Hematopoietic multipotent progenitor cell treated with erythropoietin and hydrocortisone succinate and interleukin-3 and kit ligand, for 8 days (in vitro differentiated cells): ENCODE data around the gene PRRT1B.

Experiments used
- DNase-seq: peaks from one replicate; pipeline ENCODE4 v3.0.0-alpha.2; 2015

Gene PRRT1B

DNA sequence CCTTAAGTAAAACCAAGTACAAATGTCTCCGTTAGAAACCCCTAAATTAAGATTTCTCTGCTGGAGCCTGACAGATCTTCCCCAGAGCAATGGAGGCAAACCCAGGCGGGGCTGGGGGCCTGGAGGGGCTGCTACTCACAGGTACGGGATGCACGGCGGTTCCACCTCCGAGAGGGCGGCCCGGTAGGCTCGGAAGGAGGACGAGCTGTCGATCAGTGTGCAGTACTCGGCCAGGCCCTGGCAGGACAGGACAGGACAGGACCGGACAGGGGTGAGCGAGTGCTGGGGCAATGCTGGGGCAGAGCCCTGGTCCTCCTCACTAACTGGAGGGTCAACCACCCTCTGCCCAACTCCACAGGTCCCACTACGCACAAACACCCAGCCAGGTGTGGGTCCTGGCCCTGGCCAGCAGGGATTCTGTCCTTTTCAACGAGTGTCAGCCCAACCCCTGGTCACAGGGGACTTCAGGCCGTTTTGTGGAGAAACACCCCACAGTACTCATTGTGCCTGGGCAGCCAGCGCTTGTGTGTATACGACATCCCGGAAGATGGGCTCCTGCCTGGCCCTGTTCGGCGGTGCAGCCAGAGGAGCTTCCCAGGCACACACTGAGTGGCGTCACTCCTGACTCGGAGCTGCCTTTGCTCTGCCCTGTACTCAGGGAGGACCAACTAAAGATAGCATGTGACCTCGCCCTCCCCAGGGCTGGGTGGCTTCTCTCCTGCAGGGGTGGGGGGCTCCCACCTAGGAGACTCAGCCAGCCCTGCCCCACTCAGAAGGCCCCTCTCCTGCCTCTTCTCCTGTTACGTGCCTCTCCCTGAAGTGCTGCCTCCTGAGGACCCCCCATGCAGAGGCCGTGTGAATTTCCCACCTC, 37.4 kb downstream of the PRRT1B start:
- DNase-seq, result no peak

DNA sequence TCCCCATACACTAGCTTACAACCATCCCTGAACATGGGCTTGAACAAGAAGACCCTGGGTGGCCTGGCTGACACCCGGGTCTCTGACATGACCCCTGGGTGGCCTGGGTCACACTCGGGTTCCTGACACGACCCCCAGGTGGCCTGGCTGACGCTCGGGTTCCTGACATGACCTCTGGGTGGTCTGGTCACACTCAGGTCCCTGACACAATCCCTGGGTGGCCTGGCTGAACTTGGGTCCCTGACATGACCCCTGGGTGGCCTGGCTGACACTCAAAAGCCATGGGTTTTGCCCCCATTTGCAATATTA, 38.0 kb downstream of the PRRT1B start:
- DNase-seq, result no peak

DNA sequence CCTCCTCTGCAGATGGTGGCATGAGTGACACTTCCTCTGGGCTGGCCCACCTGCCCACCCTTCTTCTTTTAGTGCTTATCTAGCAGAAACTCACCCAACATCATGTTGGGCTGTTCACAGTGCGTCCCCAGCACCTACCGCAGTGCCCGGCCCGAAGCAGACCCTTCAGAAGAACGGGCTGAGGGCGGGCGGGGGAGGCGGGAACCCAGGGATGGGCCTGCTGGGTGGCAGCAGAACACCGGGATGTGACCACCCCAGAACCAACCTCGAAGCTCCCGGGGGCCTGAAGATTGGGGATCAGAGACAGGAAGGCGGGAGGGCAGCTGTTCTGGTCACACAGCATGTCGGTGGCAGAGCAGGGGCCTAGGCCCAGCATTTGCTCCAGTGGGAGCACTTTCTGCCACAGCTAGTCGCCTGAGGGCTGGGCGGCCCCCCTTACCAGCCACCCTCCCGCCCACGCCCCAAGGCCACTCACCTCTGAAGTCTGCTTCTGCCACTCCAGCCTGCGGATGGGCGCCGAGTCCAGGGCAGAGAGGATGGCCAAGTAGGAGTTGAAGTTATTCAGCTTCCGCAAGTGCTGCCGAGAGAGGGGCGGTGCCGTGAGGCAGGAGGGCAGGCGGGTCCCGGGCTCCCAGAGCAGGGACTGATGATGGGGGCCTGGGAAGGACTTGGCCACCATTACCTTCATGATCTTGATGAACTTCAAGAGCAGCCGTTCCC, 38.7 kb downstream of the PRRT1B start:
- no peak for DNase-seq

DNA sequence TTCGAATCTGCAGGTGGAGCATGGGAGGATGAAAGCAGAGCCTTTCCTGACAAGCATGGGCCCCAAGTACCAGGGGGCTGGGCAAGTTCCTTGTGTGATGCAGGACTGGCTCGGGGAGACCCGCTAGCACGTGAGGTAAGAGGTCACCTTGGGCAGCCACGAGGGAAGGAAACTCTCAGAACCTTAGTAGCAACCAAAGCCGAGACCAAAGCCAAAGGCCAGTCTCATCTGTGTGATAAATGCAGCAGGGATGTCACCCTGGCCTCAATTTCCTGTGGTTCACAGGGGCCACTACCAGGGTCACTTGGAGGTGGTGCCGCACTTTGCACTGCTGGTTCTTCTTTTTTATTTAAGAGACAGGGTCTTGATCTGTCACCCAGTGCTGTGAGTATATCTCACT, 39.5 kb downstream of the PRRT1B start:
- DNase-seq, result no peak

DNA sequence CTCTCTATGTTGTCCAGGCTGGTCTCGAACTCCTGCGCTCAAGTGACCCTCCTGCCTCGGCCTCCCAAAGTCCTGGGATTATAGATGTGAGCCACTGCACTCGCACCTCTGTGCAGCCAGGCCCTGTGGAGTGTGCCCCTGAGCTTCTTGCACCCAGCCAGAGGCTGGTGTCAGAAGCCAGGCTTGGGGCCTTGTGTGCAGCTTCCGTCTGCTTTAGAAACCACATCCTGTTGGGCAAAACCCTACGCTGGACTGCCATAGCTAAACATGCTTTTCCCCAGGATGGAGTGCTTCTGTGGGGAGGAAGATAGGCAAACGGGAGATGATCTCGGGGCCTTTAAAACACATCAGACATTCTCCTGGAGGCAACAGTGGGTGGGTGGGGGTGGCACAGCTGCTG, 40.1 kb downstream of the PRRT1B start:
- peak; percentile 25 for DNase-seq

DNA sequence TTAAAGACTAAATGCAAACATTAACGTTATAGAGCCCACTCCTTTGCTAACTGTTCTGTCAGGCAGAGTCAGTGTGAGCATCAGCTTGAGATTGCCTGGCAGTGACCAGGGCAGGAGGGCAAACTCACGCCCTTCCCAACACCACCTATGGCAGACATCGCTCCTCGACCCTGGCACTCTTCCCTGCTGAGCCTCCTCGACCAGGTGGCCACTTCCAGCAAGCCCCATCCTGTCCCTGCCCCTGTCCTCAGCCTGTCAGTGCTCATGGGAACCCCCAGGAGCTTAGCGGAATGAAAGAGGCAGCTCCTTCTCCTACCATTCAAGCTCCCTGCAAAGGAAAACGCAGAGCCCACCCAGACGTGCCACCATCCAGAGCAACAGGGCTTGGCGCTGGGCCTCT, 42.0 kb downstream of the PRRT1B start:
- DNase-seq, result no peak

DNA sequence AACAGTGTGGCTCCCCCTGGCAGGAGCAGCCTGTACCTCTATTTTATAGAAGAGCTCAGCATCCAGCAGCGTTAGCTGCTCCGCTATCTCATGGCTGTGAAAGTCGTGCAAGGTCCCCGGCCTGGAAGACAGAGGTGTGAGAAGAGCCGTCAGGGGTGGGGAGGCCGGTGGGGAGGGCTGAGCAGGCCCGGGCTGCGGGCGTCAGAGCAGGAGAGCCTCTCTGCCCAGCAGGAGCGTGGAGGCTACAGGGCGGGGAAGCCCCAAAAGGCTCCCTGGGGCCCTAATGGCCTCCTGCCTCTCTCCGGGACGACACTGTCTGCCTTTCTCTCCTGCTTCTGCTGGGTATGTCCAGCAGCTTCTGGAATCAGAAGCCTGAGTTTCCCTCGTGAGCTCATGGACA, 42.6 kb downstream of the PRRT1B start:
- DNase-seq, result no peak

DNA sequence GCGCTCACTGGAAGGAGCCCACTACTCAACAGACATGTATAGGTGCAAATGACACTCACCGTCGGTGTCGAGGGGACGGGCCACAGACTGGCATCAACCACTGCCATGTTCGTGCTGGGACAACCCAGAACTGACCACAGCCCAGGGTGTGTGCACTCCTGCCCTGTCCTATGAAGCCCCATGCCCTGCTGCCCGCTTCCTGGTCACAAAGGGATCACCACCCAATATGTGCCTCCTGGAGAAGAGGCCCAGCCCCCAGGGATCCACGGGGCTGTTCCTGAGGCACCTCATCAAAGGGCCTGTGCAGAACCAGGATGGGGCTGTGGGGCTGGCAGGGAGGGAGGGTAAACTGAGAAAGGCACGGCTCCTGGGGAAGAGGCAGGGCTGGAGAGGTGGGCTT, 43.1 kb downstream of the PRRT1B start:
- no peak for DNase-seq

DNA sequence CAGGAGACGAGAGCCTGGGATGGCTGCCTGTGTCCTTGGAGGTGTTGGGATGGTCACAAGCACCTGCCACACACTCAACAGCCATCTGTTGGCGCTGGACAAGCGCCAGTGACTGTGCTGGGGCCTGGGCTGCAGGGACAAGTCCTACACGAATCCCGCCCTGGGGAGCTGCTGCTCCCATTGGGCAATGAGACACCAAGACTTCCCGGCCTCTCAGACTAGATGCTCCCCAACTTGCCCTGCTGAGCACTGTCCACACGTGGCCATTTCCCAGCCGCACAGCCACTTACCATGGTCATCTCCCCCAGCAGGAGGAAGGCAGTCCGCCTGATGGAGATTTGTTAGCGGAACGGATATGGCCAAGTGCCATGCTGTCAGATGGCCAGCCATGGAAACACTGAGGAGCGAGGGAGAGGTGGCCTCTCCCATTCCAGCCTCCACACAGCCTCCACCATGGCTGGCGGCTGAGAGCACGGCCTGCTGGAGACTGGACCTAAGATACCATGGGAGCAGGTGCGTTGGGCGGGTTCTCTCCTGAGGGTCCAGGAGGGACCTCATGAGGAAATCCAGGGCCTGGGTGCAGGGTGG, 43.9 kb downstream of the PRRT1B start:
- DNase-seq, result no peak

DNA sequence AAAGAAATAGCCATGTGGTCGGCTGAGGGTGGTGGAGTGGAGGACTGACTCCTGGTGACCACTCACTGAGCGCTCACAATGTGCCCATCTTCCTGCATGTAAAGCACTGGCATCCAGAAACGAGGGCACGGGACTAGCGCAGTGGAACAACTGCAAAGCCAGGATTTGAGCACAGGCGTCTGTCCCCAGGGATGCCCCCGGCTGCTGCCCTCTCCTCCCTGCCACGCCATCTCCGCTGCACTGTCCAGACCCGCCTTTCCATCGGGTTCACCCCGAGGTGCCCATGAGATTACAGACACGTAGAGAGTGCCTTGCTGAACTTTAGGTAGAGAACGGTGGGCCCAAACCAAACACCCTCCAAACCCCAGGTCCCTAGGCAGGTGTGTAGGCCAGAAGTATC, 44.7 kb downstream of the PRRT1B start:
- DNase-seq, result no peak

DNA sequence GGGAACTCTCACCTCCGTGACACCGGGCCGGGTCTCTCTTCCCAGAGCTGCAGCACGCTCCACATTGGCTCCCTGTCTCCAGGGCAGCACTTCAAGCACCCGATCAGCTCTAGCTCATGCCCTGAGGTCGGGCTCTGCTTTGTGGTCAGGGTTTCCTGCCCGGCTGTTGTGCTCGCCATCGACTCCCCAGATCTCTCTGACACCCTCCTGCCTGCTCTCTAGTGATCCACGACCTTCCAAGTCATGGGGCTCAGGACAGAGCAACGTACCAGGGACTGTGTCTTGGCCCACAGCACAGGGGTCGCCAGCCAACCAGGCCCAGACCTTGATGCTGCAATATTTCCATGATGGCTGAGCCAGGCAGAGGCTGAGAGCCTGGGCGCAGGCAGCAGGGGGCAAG, 45.1 kb downstream of the PRRT1B start:
- no peak for DNase-seq

DNA sequence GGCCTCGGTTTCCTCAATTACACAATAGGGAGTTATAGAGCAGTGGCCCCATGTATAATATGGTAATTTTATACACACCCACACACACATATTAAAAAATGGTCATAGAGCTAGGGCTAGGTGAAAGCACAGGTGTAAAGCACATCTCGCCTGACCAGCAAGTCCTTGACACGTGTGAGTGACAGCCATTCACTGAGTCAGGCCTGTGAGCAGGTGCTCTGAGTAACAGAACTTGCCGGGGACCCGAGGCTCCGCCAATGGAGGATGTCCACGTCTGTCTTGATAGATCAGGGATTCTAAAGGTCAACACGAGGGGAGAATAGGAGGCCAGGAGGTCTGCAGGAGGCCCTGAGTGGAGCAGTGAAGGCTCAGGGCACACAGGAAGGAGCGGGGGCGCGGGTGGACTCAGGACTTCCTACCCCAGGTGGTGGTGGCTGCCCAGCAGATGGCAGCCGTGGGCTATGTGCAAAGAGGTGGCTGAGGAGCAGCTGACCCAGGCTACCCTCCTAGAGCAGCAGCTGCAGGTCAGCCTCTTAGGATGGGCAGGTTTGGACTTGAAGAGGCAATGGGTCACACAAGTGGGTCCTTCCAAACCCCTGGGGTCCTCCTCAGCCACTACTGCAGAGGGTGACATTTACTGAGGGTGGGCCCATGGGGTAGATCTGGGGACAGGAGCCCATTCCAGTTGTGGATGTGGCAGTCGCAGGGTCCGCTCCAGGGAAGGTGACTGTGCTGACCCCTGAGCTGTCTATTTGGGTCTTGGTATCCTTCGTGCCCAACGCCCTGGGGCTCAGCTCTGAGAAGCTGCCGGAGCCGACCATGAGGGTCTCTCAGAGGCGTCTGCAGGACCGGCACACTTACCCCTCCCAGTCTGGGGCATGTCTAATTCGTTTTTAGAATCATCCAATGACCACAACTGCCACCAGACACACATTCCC, 45.9 kb downstream of the PRRT1B start:
- peak; percentile 75 for DNase-seq

DNA sequence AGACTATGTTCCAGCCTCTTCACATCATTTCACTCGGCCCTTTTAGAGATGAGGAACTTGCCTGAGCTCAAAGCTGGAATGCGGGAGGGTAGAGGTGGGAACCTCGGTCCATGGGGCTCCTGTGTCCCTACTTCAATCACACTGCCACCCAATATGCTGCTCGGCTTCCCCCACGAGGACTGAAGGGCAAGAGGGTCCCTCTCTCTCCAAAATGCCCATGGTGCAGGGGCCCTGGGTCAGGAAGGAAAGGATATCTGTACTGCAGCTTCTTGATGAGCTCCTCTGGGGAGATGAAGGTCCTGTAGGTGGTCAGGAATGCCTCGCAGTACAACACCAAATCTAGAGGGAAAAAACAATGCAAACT, 46.5 kb downstream of the PRRT1B start:
- DNase-seq, result no peak

DNA sequence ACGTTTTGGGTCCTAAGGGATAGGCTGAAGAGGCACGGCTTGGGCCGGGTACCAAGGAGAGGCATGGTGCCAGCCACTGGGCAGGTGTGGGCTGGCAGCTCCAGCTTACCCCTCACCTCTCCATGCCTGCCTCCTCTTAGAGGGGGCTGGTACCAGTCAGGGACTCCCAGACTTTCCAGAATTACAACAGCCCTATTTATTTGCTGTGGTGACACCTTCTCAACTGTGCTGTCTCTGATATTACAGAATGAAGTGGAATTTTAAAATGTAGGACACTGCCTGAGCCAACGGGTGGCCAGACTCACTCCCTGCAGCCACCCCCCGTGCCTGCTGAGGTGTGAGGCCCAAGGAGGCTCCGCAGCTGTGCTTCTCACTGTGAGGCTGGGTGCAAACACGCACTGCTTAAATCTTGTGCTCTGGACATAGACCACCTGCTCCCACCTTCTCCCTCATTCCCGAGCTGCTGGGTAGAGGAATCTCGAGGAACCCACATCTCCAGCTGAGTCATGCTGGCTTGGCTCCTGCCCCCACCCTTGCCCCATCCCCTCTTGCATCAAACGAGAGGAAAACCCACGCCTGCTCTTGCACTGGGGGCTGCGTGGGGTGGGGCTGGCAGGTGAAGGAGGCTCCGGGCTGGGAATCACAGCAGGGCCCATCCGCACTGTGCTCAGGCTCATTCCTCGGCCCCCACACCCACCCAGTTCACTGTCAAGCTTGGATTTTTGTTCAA, 47.9 kb downstream of the PRRT1B start:
- no peak for DNase-seq

DNA sequence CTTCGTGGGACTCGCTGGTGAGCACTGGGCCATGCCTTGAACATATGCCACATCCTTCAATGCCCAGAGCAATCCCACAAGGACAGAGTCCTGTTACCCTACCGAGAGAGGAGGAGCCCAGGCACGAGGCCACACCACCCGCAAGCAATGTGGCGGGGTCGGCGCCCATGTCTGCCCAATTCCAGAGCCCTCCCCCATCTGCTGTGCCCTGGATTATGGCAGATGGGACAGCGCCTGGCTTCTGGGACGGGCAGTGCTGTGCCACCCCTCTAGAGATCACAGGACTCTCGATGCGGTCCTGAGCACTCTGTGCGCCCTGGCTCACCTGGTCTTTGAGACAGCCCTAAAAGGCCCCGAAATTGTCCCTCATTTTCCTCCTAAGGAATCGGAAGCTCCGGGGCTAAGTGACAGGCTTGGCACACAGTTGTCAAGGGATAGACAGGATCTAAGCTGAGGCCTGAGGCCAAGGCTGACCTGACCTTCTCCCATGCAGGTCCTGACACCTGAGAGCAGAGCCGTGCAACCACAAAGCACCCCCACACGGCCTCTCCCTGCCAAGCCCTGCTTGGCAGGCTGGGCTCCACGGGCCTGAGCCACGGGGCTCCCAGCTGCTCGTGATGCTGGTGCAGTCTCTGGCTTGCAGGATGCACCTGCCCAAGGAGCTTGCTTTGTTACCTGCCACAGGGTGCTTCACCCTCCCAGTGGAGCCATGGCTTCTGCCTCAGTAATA, 48.8 kb downstream of the PRRT1B start:
- no peak for DNase-seq

DNA sequence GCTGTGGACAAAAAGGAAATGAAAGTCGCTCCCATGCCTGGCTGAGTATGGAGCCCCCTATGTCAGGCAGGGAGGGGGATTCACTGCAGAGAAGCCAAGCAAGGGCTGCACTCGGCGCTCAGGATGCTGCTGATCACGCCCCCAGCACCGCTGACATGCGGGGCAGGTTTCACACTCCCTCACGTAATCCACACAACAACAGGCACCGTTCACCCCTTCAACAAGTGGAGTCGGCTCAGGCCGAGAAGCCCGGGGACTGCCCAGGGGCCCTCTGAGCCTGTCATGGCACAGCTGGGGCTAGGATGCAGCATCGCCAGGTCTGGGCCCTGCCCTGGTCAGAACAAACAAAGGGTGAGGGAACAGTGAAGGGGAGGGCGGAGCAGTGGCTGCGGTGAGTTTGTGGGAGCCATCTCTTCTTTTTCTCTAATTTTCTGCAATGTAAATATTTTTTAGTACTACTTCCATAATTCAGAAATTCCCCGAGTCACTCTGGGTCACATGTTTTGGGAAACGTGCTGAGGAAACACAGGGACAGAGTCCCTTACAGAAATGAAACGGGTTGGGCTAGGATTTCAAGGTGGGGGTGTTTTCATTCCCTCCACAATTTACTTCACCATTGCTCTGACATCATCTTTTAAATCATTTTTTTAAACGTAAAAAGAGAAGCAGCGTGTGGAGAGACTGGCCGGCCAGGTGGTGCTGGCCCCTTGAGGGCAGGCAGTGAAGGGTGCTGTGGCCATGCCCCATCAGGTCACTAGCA, 49.8 kb downstream of the PRRT1B start:
- no peak for DNase-seq

DNA sequence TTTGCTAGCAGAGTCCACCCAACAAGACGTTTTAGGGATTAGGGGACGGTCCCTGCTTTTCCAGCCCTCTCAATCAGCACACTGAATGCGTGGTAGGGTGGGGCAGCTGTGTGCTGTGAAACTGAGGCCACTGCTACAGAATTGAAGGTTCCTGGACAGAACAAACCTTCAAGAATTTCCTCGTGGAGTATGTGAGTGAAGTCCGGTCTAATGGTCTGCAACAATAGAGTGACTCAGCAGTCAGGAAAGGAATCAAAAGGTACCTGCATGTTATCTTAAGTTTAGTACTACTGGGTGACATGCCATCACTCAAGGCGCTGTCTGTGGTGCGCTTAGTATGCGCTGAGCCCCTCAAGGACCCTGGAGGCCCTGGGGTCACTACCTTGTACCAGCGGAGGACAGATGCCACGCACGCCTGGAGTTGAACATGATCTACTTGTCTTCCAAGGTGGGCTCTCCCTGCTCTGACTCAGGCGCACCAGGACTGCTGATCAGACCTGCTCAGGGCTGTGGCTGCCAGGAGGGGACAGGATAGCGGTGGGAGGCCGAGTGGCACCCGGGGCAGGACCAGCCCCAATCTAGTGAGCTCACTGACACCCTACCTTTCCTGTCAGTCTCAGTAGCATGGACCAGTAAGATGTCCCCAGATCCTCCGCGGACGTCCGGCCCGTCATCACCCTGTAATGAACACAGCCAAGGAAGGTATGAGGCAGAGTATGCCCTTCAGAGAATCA, 50.5 kb downstream of the PRRT1B start:
- no peak for DNase-seq

DNA sequence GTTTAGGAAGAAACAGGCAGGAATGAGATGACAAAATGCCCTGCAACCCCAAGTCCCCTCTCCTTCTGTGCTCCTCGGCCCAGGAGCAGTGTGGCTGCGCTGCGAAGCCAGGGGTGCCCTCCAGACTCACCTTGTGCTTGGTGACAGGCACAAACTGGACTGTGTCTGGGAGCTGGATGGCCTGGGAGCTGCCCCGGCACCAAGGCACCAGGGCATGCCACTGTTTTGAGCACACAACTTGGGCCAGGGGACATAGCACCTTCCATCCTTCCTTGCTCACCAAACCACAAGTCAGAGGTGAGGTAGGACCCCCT, 51.1 kb downstream of the PRRT1B start:
- DNase-seq, result no peak

DNA sequence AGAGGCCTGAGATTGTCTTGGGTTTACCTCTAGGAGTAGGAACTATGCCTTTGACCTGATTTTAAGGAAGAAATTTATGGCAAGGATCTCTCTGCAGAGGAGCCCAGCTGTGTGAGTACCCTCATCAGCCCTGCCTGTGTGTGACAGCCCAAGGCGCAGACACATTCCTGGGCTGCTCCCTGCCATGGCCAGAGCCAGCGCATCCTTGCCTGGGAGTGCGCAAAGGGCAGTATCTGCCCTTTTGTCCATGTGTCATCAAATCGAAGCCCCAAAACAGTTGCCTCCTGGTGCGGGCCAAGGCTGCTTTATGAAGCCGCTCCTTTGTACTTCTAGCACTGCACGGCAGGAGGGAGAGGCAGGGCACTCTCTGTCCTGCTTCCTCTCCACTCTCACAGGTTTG, 51.9 kb downstream of the PRRT1B start:
- no peak for DNase-seq

DNA sequence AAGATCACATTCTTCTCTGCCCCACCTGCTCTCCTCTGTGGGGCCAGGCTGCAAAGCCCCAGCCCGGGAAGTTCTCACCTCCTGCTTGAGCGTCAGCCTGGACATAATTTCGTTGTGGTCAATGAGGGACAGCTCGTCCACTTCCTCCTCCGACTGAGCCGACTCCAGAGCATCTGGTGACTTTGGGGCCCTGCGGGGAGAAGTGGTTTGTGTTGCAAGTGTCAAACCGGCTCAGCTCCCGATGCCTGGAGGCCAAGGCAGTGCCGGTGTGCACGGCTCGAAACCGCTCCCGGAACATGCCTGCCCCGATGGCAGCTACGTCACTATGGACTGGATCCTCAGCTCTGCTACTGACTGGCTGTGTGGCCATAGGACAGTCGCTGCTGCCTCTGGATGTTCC, 52.8 kb downstream of the PRRT1B start:
- DNase-seq, result peak; percentile 10
